Right lobe of liver (tissue), 6 donors: ENCODE results near the gene IQCN. TPM values are rescaled to one million over a fixed set of nuclear protein-coding genes. Genes with fewer than 3 reads are reported as not detected.

Experiments used
- ATAC-seq, 4 donors: fragments of 200-7000 bp; cut with Tn5 transposase; one replicate each; pipeline ENCODE4 v1.9.1; 2020; ENCODE audit warnings: mild to moderate bottlenecking in 4 of 4, moderate library complexity in 4 of 4
- DNase-seq, 3 donors: peaks; one replicate each; pipeline ENCODE4 v3.0.0-alpha.2; 2020
- H3K27ac ChIP-seq, 3 donors: fragments of 200-600 bp; one replicate each; pipeline ENCODE4 v1.8.0; 2022
- H3K27me3 ChIP-seq, 2 donors: fragments of 200-600 bp; one replicate each; pipeline ENCODE4 v1.8.0; 2022
- H3K36me3 ChIP-seq, 4 donors: fragments of 200-600 bp; sonication (generic) in 1 of 4; one replicate each; pipeline versions ENCODE4 v1.5.1 to v1.8.0; 2017 to 2022; ENCODE audit warnings: control low read depth in 1 of 4
- H3K4me1 ChIP-seq, 4 donors: fragments of 200-600 bp; sonication (generic) in 1 of 4; one replicate each; pipeline versions ENCODE4 v1.5.1 to v1.8.0; 2017 to 2022; ENCODE audit warnings: control low read depth in 1 of 4
- H3K4me3 ChIP-seq, 3 donors: fragments of 200-600 bp; one replicate each; pipeline ENCODE4 v1.8.0; 2022
- H3K9me3 ChIP-seq, 4 donors: fragments of 200-600 bp; sonication (generic) in 1 of 4; one replicate each; pipeline versions ENCODE4 v1.5.1 to v1.8.0; 2017 to 2022; ENCODE audit warnings: control low read depth in 1 of 4
- CTCF ChIP-seq, 4 donors: fragments of 200-600 bp in 3 of 4; fragments of 450-650 bp in 1 of 4; IDR thresholded peaks; one replicate each; pipeline versions ENCODE4 v1.5.1 to v1.8.0; 2016 to 2022; ENCODE audit warnings: antibody characterized with exemption in 4 of 4, mild to moderate bottlenecking in 2 of 4
- POLR2A ChIP-seq: fragments of 450-650 bp; IDR thresholded peaks from one replicate; pipeline ENCODE4 v1.6.1; 2017; ENCODE audit warnings: antibody characterized with exemption, mild to moderate bottlenecking
- WGBS: methylation state at CpG from one replicate; pipeline ENCODE4 v1.1.6; 2018; ENCODE audit warnings: low coverage, low lambda C conversion rate; ENCODE audit not compliant: insufficient coverage; ENCODE audit errors: missing lambda C conversion rate; 5-methylcytosine and 5-hydroxymethylcytosine counted together
- intact Hi-C, 2 donors: fragments of 100-400 bp; cut with DNase I; formaldehyde crosslinking; loops; one replicate each; pipeline versions ENCODE4 v1.11.2 to v1.14.1; 2022
- total RNA-seq, 6 experiments: library from RNA; depleted of rRNA in 2 of 6; stranded (reverse); fragments of >200 nt in 2 of 6; fragmentation: NEBNext Ultra II Directional in 3 of 6; extraction: Animal tissue kit (Norgen Biotek cat#: 25700) in 3 of 6; gene quantifications; one replicate each; pipeline versions ENCODE4 v1.1.0 to v1.2.4, GENCODE V29; 2016 to 2023
- donor health status: DM: no; HTN: yes; CAD: no.
- donor health status: DM: no; HTN: no; CAD: no.
- donor health status: DM: no; HTN: no; CAD: no.
- donor health status: DM: no; HTN: yes; CAD: no.
- donor health status: DM: no; HTN: yes; CAD: no.

IQCN gene
- total RNA-seq, 6 experiments from 2014 or later, result 0.82 to 5.3 (median 2.5) TPM

- Histone ChIP-seq H3K27ac (no peak overlapping the region), H3K4me1 (no peaks in the 10 kb centered on the region), H3K36me3 (peaks cover 0 to 12% (median 0%) of the 10 kb centered on the region in 4 donors), H3K4me3 (no peak overlapping the region), H3K27me3 (no peaks in the 10 kb centered on the region), H3K9me3 (no peaks in the 10 kb centered on the region)
- no peak for DNase-seq
- no peak for ATAC-seq
- WGBS, result 89% methylated on average over 9 of the region's 42 CpGs
- no peak for TF ChIP-seq CTCF (IDR thresholded peaks at IDR 0.05)
- TF ChIP-seq POLR2A, result no peak
- intact Hi-C loops, result no loop called here
Observed at GRCh38 chr19:18266771-18267686, 7.2 kb downstream of the IQCN start.

DNA sequence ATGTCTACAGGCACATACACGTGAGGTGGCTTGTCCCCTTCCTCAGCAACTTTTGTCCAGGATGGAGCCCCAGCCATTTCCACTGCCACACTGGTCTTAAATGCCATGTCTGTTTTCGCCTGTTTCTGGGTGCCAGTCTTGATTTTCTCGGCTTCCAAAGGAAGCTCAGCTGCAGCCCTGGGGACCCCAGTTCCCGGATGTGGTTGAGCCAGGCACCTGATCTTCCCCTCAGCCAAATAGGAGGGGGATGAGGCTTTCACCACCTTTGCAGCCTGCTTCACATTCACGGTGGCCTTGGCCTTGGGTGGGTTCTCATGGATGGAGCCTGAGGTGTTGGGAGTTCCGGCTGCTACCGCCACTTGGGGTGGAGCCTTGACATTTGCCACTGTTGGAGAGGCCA, 8.7 kb downstream of the IQCN start:
- Histone ChIP-seq H3K27ac (no peak overlapping the region), H3K27me3 (no peaks in the 10 kb centered on the region), H3K4me1 (no peaks in the 10 kb centered on the region), H3K36me3 (peaks cover 0 to 12% (median 0%) of the 10 kb centered on the region in 4 donors), H3K9me3 (no peaks in the 10 kb centered on the region), H3K4me3 (no peak overlapping the region)
- no peak for ATAC-seq
- DNase-seq, result no peak
- TF ChIP-seq CTCF (IDR thresholded peaks at IDR 0.05) (no peak), POLR2A (no peak)
- WGBS, result no CpG with 5 or more reads among the region's 7 CpGs
- intact Hi-C loops, result no loop called here

DNA sequence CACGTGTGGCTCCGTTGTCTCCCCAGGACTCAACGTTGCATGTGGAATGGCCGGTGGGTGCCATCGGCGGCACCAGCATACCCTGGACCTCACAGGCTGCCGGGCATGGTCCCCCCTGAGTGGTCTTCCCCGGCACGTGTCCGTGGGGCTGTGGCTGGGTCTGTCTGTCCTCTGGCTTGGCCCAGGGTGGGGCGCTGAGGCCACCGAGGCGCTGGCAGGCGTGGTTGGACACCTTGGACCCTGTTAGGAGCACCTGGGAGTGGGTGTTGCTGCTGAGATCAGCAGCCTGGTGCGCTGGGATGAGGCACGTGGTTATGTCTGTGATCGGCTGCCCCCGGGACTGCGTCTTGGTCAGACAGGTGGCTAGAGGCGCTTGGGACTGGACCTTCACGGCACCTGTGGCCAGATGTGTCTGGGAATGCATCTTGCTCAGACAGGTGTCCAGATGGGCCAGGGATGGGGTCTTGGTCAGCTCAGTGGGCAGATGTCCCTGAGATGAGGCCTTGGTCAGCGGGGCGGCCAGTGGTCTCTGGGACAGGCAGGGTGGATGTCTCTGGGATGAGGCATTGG, 9.2 kb downstream of the IQCN start:
- 90% methylated on average over 2 of the region's 23 CpGs for WGBS
- H3K27ac ChIP-seq, result no peak overlapping the region
- no peaks in the 10 kb centered on the region for H3K27me3 ChIP-seq
- ATAC-seq (no peak), DNase-seq (no peak)
- no peaks in the 10 kb centered on the region for H3K9me3 ChIP-seq
- intact Hi-C loops, result no loop called here
- H3K4me1 ChIP-seq, result no peaks in the 10 kb centered on the region
- TF ChIP-seq POLR2A (no peak), CTCF (IDR thresholded peaks at IDR 0.05) (no peak)
- H3K4me3 ChIP-seq, result no peak overlapping the region
- peaks cover 0 to 12% (median 0%) of the 10 kb centered on the region in 4 donors for H3K36me3 ChIP-seq

GRCh38 chr19:18264137-18264854, 10.0 kb downstream of the IQCN start:
- intact Hi-C loops, result no loop called here
- peaks cover 0 to 12% (median 0%) of the 10 kb centered on the region in 4 donors for H3K36me3 ChIP-seq
- no peak for ATAC-seq

More at GRCh38 chr19:18264137-18264854, 10.0 kb downstream of the IQCN start:
- no peak for DNase-seq
- no CpG with 5 or more reads among the region's 23 CpGs for WGBS
- Histone ChIP-seq H3K4me1 (no peaks in the 10 kb centered on the region), H3K27ac (no peak overlapping the region), H3K9me3 (no peaks in the 10 kb centered on the region), H3K4me3 (no peak overlapping the region), H3K27me3 (no peaks in the 10 kb centered on the region)
- TF ChIP-seq CTCF (IDR thresholded peaks at IDR 0.05), result no peak
- no peak for TF ChIP-seq POLR2A
